Panc1 (cell line): ENCODE data around the gene SVOP. TPM values are rescaled to one million over a fixed set of nuclear protein-coding genes. Genes with fewer than 3 reads are reported as not detected.

ENCODE experiments used
- ATAC-seq: fragments of 200-7000 bp; cut with Tn5 transposase; 2 replicates; pipeline ENCODE4 v1.9.1; 2020; ENCODE audit warnings: mild to moderate bottlenecking, moderate library complexity
- BruUV-seq: library from RNA; stranded (reverse); fragments of 400-500 nt; replicated peaks from 2 replicates; lab custom pipeline; 2021; lab: Mats Ljungman, UMichigan
- CTCF ChIA-PET: fragments of 300-600 bp; sonication (Branson Sonifier 250); formaldehyde crosslinking; loops from one replicate; lab custom pipeline; 2022; ENCODE audit warnings: antibody characterized with exemption; lab: Charles Lee
- POLR2A ChIA-PET: fragments of 300-600 bp; sonication (Branson Sonifier 250); formaldehyde crosslinking; loops from one replicate; lab custom pipeline; 2022; ENCODE audit warnings: antibody characterized with exemption; lab: Charles Lee
- DNase-seq: peaks from one replicate; pipeline ENCODE4 v3.0.0-alpha.2; 2010; ENCODE audit warnings: low read depth, low spot score
- H3K27ac ChIP-seq: 2 replicates; pipeline ENCODE4 v1.5.1; 2011; ENCODE audit warnings: mild to moderate bottlenecking, low read length, inconsistent platforms
- H3K27me3 ChIP-seq: fragments of 200-500 bp; sonication (Bioruptor generic); 2 replicates; pipeline ENCODE4 v1.6.0; 2014; ENCODE audit warnings: low read length, inconsistent platforms; ENCODE audit not compliant: control insufficient read depth, insufficient read depth
- H3K36me3 ChIP-seq: fragments of 200-500 bp; sonication (Bioruptor generic); 2 replicates; pipeline ENCODE4 v1.5.1; 2014; ENCODE audit warnings: inconsistent platforms, mild to moderate bottlenecking, low read length, moderate library complexity; ENCODE audit not compliant: control insufficient read depth, insufficient read depth
- H3K4me1 ChIP-seq: 2 replicates; pipeline ENCODE4 v1.5.1; 2011; ENCODE audit warnings: inconsistent platforms, mild to moderate bottlenecking, low read length, moderate library complexity; ENCODE audit not compliant: control insufficient read depth, insufficient read depth
- H3K4me3 ChIP-seq, 2 experiments: 2 replicates each; pipeline ENCODE4 v1.5.1; 2011 to 2012; ENCODE audit warnings: low read depth in 2 of 2, low read length in 2 of 2, mild to moderate bottlenecking in 2 of 2, inconsistent platforms in 1 of 2, moderate library complexity in 1 of 2
- H3K9me3 ChIP-seq: fragments of 200-500 bp; sonication (Bioruptor generic); 2 replicates; pipeline ENCODE4 v1.5.1; 2014; ENCODE audit warnings: low read depth, mild to moderate bottlenecking, inconsistent platforms, low read length, moderate library complexity; ENCODE audit not compliant: control insufficient read depth, insufficient read depth
- CTCF ChIP-seq: fragments of 450-650 bp; IDR thresholded peaks from 2 replicates; pipeline ENCODE4 v1.5.1; 2017; ENCODE audit warnings: mild to moderate bottlenecking
- POLR2AphosphoS5 ChIP-seq: IDR thresholded peaks from 2 replicates; pipeline ENCODE4 v1.6.1; 2012; ENCODE audit warnings: mild to moderate bottlenecking, low read depth, low read length, moderate library complexity
- REST ChIP-seq, 2 experiments: IDR thresholded peaks; 2 replicates each; pipeline ENCODE4 v1.6.1; 2011 to 2012; ENCODE audit warnings: low read depth in 2 of 2, control low read depth in 1 of 2, low read length in 1 of 2, mild to moderate bottlenecking in 1 of 2, moderate library complexity in 1 of 2; ENCODE audit not compliant: insufficient read depth in 1 of 2
- SIN3A ChIP-seq: IDR thresholded peaks from 2 replicates; pipeline ENCODE4 v1.6.1; 2012; ENCODE audit warnings: low read depth, mild to moderate bottlenecking, low read length, moderate library complexity, borderline replicate concordance; ENCODE audit not compliant: insufficient read depth
- TCF7L2 ChIP-seq: IDR thresholded peaks from 2 replicates; pipeline ENCODE4 v1.6.1; 2011; ENCODE audit warnings: mild to moderate bottlenecking, low read depth, low read length, inconsistent platforms
- in situ Hi-C: cut with HindIII; loops from 2 replicates; pipeline ENCODE4 v1.10.0; 2016; ENCODE audit warnings: low sequenced_read_pairs, low pct_unique_long_range_greater_than_20kb
- intact Hi-C: fragments of 100-400 bp; cut with micrococcal nuclease; formaldehyde crosslinking; loops from one replicate; pipeline ENCODE4 v1.10.0; 2022; ENCODE audit not compliant: unreplicated experiment
- total RNA-seq: library from RNA; stranded (reverse); gene quantifications from one replicate; pipeline ENCODE4 v1.2.1, GENCODE V29; 2021; ENCODE audit not compliant: unreplicated experiment

Gene SVOP
- total RNA-seq, 1 experiment from 2014 or later, result not detected

GRCh38 chr12:108962256-108962655 lies 58.6 kb downstream of the SVOP start:
- Histone ChIP-seq H3K36me3 (no peaks in the 10 kb centered on the region), H3K27ac (no peak overlapping the region), H3K4me3 (no peak overlapping the region), H3K27me3 (no peaks in the 10 kb centered on the region), H3K9me3 (no peaks in the 10 kb centered on the region), H3K4me1 (no peaks in the 10 kb centered on the region)
- ChIA-PET POLR2A (no interaction called here), CTCF (no interaction called here)
- in situ Hi-C loops, result no loop called here
- ATAC-seq (no peak), DNase-seq (no peak)
- TF ChIP-seq CTCF (no peak), REST (IDR thresholded peaks at IDR 0.05; ENCODE audit: insufficient read depth in 1 of 2, low read depth in 2 of 2, low read length in 1 of 2) (no peak), POLR2AphosphoS5 (no peak), TCF7L2 (no peak), SIN3A (no peak)
- no TSS peak for BruUV-seq
- intact Hi-C loops, result no loop called here

- DNase-seq, result no peak
- Histone ChIP-seq H3K4me1 (no peaks in the 10 kb centered on the region), H3K4me3 (no peak overlapping the region), H3K9me3 (no peaks in the 10 kb centered on the region), H3K36me3 (no peaks in the 10 kb centered on the region), H3K27me3 (0 out of 2 replicates have a peak, but pooled peaks cover 2% of the 10 kb centered on the region), H3K27ac (no peak overlapping the region)
- POLR2A ChIA-PET, result no interaction called here
- ATAC-seq, result no peak
- intact Hi-C loops (loop anchor here (10.0 kb wide), 2 partner anchors 135 to 295 kb away; partner anchors contain the start of genes ALKBH2 and UNG), in situ Hi-C loops (no loop called here)
- TF ChIP-seq REST (IDR thresholded peaks at IDR 0.05; ENCODE audit: insufficient read depth in 1 of 2, low read depth in 2 of 2, low read length in 1 of 2) (no peak), SIN3A (no peak), POLR2AphosphoS5 (no peak), CTCF (no peak), TCF7L2 (no peak)
- BruUV-seq, result no TSS peak
- CTCF ChIA-PET, result no interaction called here
These were observed 60.9 kb downstream of the SVOP start for GRCh38 chr12:108959748-108960655.
